Measurements from ENCODE around the gene FBXO2. TPM values are rescaled to one million over a fixed set of nuclear protein-coding genes. Genes with fewer than 3 reads are reported as not detected.

FBXO2 gene
- total RNA-seq, 4 donors from 2014 or later: 0.82 to 3.7 TPM; not detected in 2

DNA sequence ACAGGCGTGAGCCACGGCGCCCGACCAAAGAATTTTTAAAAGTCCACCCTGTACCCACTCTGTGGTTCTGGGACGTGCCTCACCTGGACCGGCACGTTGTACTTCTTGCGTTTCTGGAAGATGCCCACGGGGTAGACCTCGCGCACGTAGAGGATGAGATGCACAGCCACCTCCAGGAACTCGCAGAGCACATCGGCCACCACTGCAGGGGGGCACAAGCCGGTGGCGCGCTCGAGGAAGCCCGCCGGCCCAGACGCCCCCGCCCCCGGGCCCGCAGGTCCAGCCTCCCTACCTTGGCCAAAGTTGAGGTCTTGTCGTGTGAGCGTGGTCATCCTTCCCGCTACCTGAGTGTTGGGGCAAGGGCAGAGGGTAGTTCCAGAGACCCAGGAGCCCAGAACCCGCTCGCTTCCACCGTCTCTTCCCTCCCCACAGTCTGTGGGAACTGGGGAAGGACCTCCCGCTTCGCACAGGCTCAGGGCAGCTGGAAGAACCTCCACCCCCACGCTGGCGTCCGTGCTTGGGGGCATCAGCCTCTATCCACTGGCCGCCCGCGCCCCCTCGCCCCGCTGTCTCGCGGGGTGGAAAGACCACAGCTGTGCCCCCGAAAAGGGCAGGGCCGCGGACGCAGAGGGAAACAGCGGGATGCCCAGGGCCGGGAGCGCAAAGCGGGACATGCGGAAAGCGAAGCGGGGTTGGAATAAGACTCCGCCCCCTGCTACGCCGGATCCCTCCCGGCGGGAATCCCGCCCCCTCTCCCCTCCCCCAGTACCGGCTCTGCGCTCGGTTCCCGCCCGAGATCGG lies 26.2 kb upstream of the FBXO2 start:
- peak; percentile 22 for DNase-seq
- in situ Hi-C loops (cut with MboI; ENCODE audit: low pct_ligation_motif_present in 1 of 4, low pct_unique_long_range_greater_than_20kb in 1 of 4, low sequenced_read_pairs in 3 of 4): no loop called here
- Histone ChIP-seq H3K4me1 (peaks cover 5 to 18% (median 12%) of the 10 kb centered on the region in 4 donors), H3K27me3 (peaks cover 14% of the 10 kb centered on the region), H3K4me3 (peak overlapping the region; percentile 55 to 91 (median 76)), H3K36me3 (no peaks in the 10 kb centered on the region), H3K9me3 (no peaks in the 10 kb centered on the region), H3K27ac (peak overlapping the region; percentile 75 to 84 (median 84))
- 11% methylated on average over 56 of the region's 65 CpGs; no CpG with 5 or more reads in 1 of the 2 donors for WGBS, 2 donors (ENCODE audit: low coverage in 1 of 2)
- intact Hi-C loops (cut with DNase I; ENCODE audit: low total_unique reads): no loop called here
- TF ChIP-seq POLR2AphosphoS5 (IDR thresholded peaks at IDR 0.05) (no peak), POLR2A (IDR thresholded peaks at IDR 0.05) (no peak), EP300 (IDR thresholded peaks at IDR 0.05; ENCODE audit: low read depth) (no peak)
- TF ChIP-seq, protein P1, sequence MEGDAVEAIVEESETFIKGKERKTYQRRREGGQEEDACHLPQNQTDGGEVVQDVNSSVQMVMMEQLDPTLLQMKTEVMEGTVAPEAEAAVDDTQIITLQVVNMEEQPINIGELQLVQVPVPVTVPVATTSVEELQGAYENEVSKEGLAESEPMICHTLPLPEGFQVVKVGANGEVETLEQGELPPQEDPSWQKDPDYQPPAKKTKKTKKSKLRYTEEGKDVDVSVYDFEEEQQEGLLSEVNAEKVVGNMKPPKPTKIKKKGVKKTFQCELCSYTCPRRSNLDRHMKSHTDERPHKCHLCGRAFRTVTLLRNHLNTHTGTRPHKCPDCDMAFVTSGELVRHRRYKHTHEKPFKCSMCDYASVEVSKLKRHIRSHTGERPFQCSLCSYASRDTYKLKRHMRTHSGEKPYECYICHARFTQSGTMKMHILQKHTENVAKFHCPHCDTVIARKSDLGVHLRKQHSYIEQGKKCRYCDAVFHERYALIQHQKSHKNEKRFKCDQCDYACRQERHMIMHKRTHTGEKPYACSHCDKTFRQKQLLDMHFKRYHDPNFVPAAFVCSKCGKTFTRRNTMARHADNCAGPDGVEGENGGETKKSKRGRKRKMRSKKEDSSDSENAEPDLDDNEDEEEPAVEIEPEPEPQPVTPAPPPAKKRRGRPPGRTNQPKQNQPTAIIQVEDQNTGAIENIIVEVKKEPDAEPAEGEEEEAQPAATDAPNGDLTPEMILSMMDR (IDR thresholded peaks at IDR 0.05): no peak

DNA sequence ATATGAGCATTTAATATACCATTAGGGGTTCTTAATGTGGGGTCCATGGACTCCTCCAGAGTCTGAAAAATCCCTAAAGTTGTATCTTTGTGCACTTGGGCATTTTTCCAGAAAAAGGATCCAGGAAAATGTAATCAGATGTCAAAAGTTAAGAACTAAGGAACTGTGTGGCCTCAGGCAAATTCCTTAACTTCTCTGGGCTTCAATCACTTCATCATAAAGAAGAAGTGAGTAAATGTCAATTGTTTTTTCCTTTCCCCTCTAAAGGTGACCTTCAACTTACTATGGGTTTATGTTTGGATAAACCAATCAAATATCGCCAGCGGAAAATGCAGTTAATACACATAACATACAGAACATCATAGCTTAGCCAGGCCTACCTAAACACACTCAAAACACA lies 24.2 kb upstream of the FBXO2 start:
- TF ChIP-seq EP300 (IDR thresholded peaks at IDR 0.05; ENCODE audit: low read depth) (no peak), POLR2AphosphoS5 (IDR thresholded peaks at IDR 0.05) (no peak), POLR2A (IDR thresholded peaks at IDR 0.05) (no peak)
- TF ChIP-seq, protein P1 (IDR thresholded peaks at IDR 0.05): no peak
- WGBS, 2 donors (ENCODE audit: low coverage in 1 of 2): 95 to 100% methylated on average over 2 of the region's 2 CpGs
- Histone ChIP-seq H3K27ac (no peak overlapping the region), H3K36me3 (peaks cover 0 to 3% (median 0%) of the 10 kb centered on the region in 4 donors), H3K4me1 (peaks cover 5 to 18% (median 12%) of the 10 kb centered on the region in 4 donors), H3K4me3 (no peak overlapping the region), H3K27me3 (peaks cover 13% of the 10 kb centered on the region), H3K9me3 (no peaks in the 10 kb centered on the region)
- in situ Hi-C loops (cut with MboI; ENCODE audit: low pct_ligation_motif_present in 1 of 4, low pct_unique_long_range_greater_than_20kb in 1 of 4, low sequenced_read_pairs in 3 of 4): no loop called here
- intact Hi-C loops (cut with DNase I; ENCODE audit: low total_unique reads): no loop called here
- no peak for DNase-seq

DNA sequence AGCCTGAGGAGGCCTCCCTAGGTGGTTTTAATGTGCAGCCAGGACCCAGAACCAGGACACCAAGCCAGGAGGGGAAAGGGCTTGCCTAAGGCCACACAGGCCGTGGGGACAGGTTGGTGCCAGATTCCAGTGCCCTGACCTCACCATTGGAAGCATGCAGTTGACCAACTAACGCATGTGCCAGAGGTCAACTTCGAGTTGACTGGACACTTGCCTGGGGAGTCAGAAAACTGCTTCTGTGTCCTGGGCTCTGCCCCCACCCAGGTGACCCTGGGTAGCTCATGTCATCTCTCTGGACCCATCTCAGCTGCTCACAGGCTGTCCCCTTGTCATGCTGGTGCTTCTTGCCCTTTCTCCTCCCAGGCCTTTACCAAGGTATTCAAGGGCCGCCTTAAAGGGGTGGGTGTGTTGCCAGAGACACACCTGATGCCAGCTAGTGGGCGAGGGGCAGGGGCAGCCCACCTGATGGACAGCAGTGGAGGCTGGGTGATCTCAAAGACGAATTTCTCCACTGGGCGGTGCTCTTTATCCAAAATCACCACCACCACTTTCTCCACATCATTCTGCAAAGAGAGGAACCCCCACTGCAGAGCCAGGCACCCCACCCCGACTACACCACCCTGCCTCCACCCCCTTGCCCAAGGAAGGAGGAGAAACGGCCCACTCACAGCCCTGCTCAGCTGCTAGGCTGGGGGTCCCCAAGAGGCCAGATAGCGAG lies 22.3 kb upstream of the FBXO2 start:
- H3K27ac ChIP-seq: no peak overlapping the region
- no peak for DNase-seq
- peaks cover 0 to 3% (median 0%) of the 10 kb centered on the region in 4 donors for H3K36me3 ChIP-seq
- H3K4me3 ChIP-seq: no peak overlapping the region
- TF ChIP-seq, protein P1 (IDR thresholded peaks at IDR 0.05): no peak
- TF ChIP-seq POLR2AphosphoS5 (IDR thresholded peaks at IDR 0.05) (no peak), POLR2A (IDR thresholded peaks at IDR 0.05) (no peak), EP300 (IDR thresholded peaks at IDR 0.05; ENCODE audit: low read depth) (no peak)
- peaks cover 0 to 12% (median 8%) of the 10 kb centered on the region in 4 donors for H3K4me1 ChIP-seq
- H3K27me3 ChIP-seq: no peaks in the 10 kb centered on the region
- intact Hi-C loops (cut with DNase I; ENCODE audit: low total_unique reads): no loop called here
- in situ Hi-C loops (cut with MboI; ENCODE audit: low pct_ligation_motif_present in 1 of 4, low pct_unique_long_range_greater_than_20kb in 1 of 4, low sequenced_read_pairs in 3 of 4): no loop called here
- H3K9me3 ChIP-seq: no peaks in the 10 kb centered on the region
- WGBS, 2 donors (ENCODE audit: low coverage in 1 of 2): 78 to 100% methylated on average over 1 to 8 of the region's 10 CpGs

DNA sequence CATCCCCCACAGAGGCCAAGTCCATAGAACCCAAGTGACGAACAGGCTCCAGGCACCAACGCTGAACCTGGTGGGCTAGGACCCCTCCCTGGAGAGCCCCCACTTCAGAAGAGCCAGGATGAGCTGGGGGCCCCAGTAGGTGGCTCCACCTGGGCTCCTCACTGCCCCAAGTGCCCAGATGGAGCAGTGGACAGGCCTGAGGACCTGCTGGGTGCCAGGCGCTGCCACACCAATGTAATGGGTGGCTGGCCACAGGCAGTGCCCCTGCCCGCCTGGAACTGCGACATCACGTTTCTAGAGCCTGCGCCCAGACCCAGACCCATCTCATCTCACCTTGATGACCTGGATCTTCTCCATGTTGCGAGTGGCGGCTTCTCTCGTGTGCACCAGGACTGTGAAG lies 21.1 kb upstream of the FBXO2 start:
- peaks cover 0 to 9% (median 4%) of the 10 kb centered on the region in 4 donors for H3K4me1 ChIP-seq
- intact Hi-C loops (cut with DNase I; ENCODE audit: low total_unique reads): no loop called here

More for the DNA sequence above, 21.1 kb upstream of the FBXO2 start:
- H3K36me3 ChIP-seq: peaks cover 0 to 3% (median 0%) of the 10 kb centered on the region in 4 donors
- no peak overlapping the region for H3K4me3 ChIP-seq
- in situ Hi-C loops (cut with MboI; ENCODE audit: low pct_ligation_motif_present in 1 of 4, low pct_unique_long_range_greater_than_20kb in 1 of 4, low sequenced_read_pairs in 3 of 4): no loop called here
- no peak for DNase-seq
- H3K27ac ChIP-seq: no peak overlapping the region
- no peak for TF ChIP-seq POLR2AphosphoS5 (IDR thresholded peaks at IDR 0.05)
- TF ChIP-seq EP300 (IDR thresholded peaks at IDR 0.05; ENCODE audit: low read depth): no peak
- TF ChIP-seq, protein P1 (IDR thresholded peaks at IDR 0.05): no peak
- TF ChIP-seq POLR2A (IDR thresholded peaks at IDR 0.05): no peak
- WGBS, 2 donors (ENCODE audit: low coverage in 1 of 2): 95% methylated on average over 7 of the region's 10 CpGs; no CpG with 5 or more reads in 1 of the 2 donors
- no peaks in the 10 kb centered on the region for H3K9me3 ChIP-seq
- no peaks in the 10 kb centered on the region for H3K27me3 ChIP-seq

Data from transverse colon (tissue), 4 donors.